Esophagus muscularis mucosa (tissue), 4 donors: ENCODE measurements around the gene INCA1.

Source experiments
- EP300 ChIP-seq: sonication (generic); formaldehyde crosslinking; IDR thresholded peaks from one replicate; pipeline ENCODE4 v1.6.1; 2017; ENCODE audit warnings: antibody characterized with exemption
- POLR2A ChIP-seq: fragments of 450-650 bp; IDR thresholded peaks from one replicate; pipeline ENCODE4 v1.6.1; 2017; ENCODE audit warnings: antibody characterized with exemption, moderate library complexity, mild to moderate bottlenecking, low read depth
- POLR2AphosphoS5 ChIP-seq, 2 donors: sonication (generic); formaldehyde crosslinking; IDR thresholded peaks; one replicate each; pipeline ENCODE4 v1.6.1; 2017; ENCODE audit warnings: antibody characterized with exemption in 2 of 2
- TF ChIP-seq, protein P1 (sequence below), 3 experiments: fragments of 200-600 bp in 2 of 3; fragments of 450-650 bp in 1 of 3; sonication (generic) in 2 of 3; IDR thresholded peaks; one replicate each; pipeline ENCODE4 v1.5.1; 2017 to 2019; ENCODE audit warnings: antibody characterized with exemption in 3 of 3, mild to moderate bottlenecking in 2 of 3, moderate library complexity in 1 of 3

DNA sequence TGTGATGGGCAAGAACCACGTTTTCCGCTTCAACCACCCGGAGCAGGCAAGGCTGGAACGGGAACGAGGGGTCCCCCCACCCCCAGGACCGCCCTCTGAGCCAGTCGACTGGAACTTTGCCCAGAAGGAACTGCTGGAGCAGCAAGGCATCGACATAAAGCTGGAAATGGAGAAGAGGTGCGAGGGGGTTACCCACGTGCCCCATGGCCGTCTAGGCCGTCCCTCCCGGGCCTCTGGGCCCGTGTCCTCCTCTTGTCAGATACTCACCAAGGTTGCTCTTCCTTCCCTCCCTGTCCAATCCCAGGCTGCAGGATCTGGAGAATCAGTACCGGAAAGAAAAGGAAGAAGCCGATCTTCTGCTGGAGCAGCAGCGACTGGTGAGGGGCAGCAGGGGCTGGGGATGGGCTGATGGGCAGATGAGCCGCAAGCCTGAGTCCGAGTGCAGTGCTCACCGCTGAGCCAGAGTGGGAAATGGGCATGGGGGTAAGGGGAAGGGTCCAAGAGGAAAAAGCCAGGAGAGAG, 23.2 kb upstream of the INCA1 start:
- TF ChIP-seq, protein P1, sequence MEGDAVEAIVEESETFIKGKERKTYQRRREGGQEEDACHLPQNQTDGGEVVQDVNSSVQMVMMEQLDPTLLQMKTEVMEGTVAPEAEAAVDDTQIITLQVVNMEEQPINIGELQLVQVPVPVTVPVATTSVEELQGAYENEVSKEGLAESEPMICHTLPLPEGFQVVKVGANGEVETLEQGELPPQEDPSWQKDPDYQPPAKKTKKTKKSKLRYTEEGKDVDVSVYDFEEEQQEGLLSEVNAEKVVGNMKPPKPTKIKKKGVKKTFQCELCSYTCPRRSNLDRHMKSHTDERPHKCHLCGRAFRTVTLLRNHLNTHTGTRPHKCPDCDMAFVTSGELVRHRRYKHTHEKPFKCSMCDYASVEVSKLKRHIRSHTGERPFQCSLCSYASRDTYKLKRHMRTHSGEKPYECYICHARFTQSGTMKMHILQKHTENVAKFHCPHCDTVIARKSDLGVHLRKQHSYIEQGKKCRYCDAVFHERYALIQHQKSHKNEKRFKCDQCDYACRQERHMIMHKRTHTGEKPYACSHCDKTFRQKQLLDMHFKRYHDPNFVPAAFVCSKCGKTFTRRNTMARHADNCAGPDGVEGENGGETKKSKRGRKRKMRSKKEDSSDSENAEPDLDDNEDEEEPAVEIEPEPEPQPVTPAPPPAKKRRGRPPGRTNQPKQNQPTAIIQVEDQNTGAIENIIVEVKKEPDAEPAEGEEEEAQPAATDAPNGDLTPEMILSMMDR (IDR thresholded peaks at IDR 0.05), result no peak
- TF ChIP-seq POLR2AphosphoS5 (IDR thresholded peaks at IDR 0.05), result no peak
- TF ChIP-seq POLR2A, result no peak
- no peak for TF ChIP-seq EP300
